B cell (primary cell): ENCODE data around the gene FBXO28.

Experiments
- CTCF ChIP-seq: fragments of 200-600 bp; IDR thresholded peaks from one replicate; pipeline ENCODE4 v1.8.0; 2022; ENCODE audit warnings: antibody characterized with exemption, mild to moderate bottlenecking
- EZH2 ChIP-seq: IDR thresholded peaks from 2 replicates; pipeline ENCODE4 v1.6.1; 2012; ENCODE audit warnings: borderline replicate concordance, low read depth, mild to moderate bottlenecking, moderate library complexity, low read length; ENCODE audit not compliant: insufficient read depth, poor library complexity, severe bottlenecking

GRCh38 chr1:224192082-224192788, 78.3 kb downstream of the FBXO28 start:
- TF ChIP-seq CTCF, result no peak
- TF ChIP-seq EZH2, result no peak
